H1 (cell line): ENCODE results near the gene PCTP. TPM values are rescaled to one million over a fixed set of nuclear protein-coding genes. Genes with fewer than 3 reads are reported as not detected.

Experiments used
- CTCF ChIA-PET: fragments of 300-600 bp; sonication (Branson Sonifier 250); formaldehyde crosslinking; loops from one replicate; lab custom pipeline; 2021; ENCODE audit not compliant: partially characterized antibody; lab: Charles Lee
- POLR2A ChIA-PET: fragments of 300-600 bp; sonication (Branson Sonifier 250); formaldehyde crosslinking; loops from one replicate; lab custom pipeline; 2021; ENCODE audit warnings: inconsistent platforms; ENCODE audit not compliant: partially characterized antibody; lab: Charles Lee
- DNase-seq, 2 experiments: peaks; one replicate each; pipeline versions ENCODE4 v3.0.0 to v3.0.0-alpha.2; 2010 to 2022; ENCODE audit warnings: low spot score in 2 of 2, low read depth in 1 of 2, mixed read lengths in 1 of 2
- FAIRE-seq: peaks from 2 replicates; lab custom pipeline; 2011; peaks lifted over from hg19 to GRCh38; lab: Jason Lieb, UNC
- H2AFZ ChIP-seq: 2 replicates; pipeline ENCODE4 v1.8.1; 2012; ENCODE audit warnings: low read length, inconsistent platforms
- H2AK5ac ChIP-seq: 2 replicates; pipeline ENCODE4 v1.6.1; 2013; ENCODE audit warnings: low read depth, low read length
- H2BK120ac ChIP-seq: replicated peaks from 2 replicates; pipeline ENCODE3; 2013; ENCODE audit warnings: low read depth, low read length, inconsistent platforms
- H2BK12ac ChIP-seq: 2 replicates; pipeline ENCODE4 v1.6.1; 2013; ENCODE audit warnings: low read depth, low read length
- H2BK15ac ChIP-seq: 2 replicates; pipeline ENCODE4 v1.6.1; 2013; ENCODE audit warnings: low read length
- H2BK20ac ChIP-seq: 2 replicates; pipeline ENCODE4 v1.6.1; 2013; ENCODE audit warnings: low read length
- H2BK5ac ChIP-seq: 2 replicates; pipeline ENCODE4 v1.6.1; 2013; ENCODE audit warnings: low read depth, low read length
- H3K14ac ChIP-seq: 2 replicates; pipeline ENCODE4 v1.6.1; 2013; ENCODE audit warnings: inconsistent platforms; ENCODE audit not compliant: insufficient read length
- H3K18ac ChIP-seq: 2 replicates; pipeline ENCODE4 v1.6.1; 2013; ENCODE audit warnings: low read length; ENCODE audit errors: extremely low read depth
- H3K23ac ChIP-seq: 2 replicates; pipeline ENCODE4 v1.6.1; 2013; ENCODE audit warnings: inconsistent platforms; ENCODE audit not compliant: insufficient read length
- H3K23me2 ChIP-seq: 2 replicates; pipeline ENCODE4 v1.6.1; 2013; ENCODE audit warnings: low read depth, low read length
- H3K27ac ChIP-seq: 2 replicates; pipeline ENCODE4 v1.6.1; 2011; ENCODE audit warnings: low read depth, low read length, inconsistent platforms
- H3K27me3 ChIP-seq, 4 experiments: replicated peaks in 1 of 4; 1 replicate in 1 of 4; 2 replicates in 3 of 4; pipeline versions ENCODE4 v1.6.1 to v1.8.1; 2011 to 2013; ENCODE audit warnings: low read length in 3 of 4, mild to moderate bottlenecking in 3 of 4, inconsistent platforms in 2 of 4, mixed read lengths in 2 of 4, moderate library complexity in 1 of 4; ENCODE audit not compliant: control insufficient read depth in 3 of 4, insufficient read depth in 3 of 4; ENCODE audit errors: extremely low read depth in 1 of 4
- H3K36me3 ChIP-seq, 4 experiments: 2 replicates each; pipeline versions ENCODE4 v1.6.1 to v1.8.1; 2011 to 2013; ENCODE audit warnings: mild to moderate bottlenecking in 4 of 4, low read length in 3 of 4, moderate library complexity in 2 of 4, control low read depth in 1 of 4, inconsistent platforms in 1 of 4; ENCODE audit not compliant: insufficient read depth in 4 of 4, control insufficient read depth in 2 of 4
- H3K4ac ChIP-seq: replicated peaks from 2 replicates; pipeline ENCODE3; 2013; ENCODE audit warnings: low read length, low read depth, mixed read lengths, inconsistent platforms; ENCODE audit not compliant: insufficient read length
- H3K4me1 ChIP-seq, 4 experiments: replicated peaks in 1 of 4; 1 replicate in 1 of 4; 2 replicates in 3 of 4; pipeline versions ENCODE4 v1.6.1 to v1.8.1; 2011 to 2013; ENCODE audit warnings: low read length in 3 of 4, inconsistent platforms in 2 of 4, mixed read lengths in 1 of 4; ENCODE audit not compliant: insufficient read depth in 4 of 4, control insufficient read depth in 3 of 4
- H3K4me2 ChIP-seq, 2 experiments: 2 replicates each; pipeline versions ENCODE4 v1.6.1 to v1.8.1; 2011 to 2013; ENCODE audit warnings: low read depth in 2 of 2, low read length in 2 of 2, control low read depth in 1 of 2, inconsistent platforms in 1 of 2, mild to moderate bottlenecking in 1 of 2; ENCODE audit not compliant: insufficient read depth in 1 of 2
- H3K4me3 ChIP-seq, 4 experiments: fragments of 200-600, 300-600 bp in 1 of 4; sonication (generic), shearing (Covaris generic), sonication (Bioruptor Twin) in 1 of 4; 2 replicates each; pipeline versions ENCODE4 v1.5.1 to v1.8.1; 2011 to 2016; ENCODE audit warnings: low read length in 4 of 4, low read depth in 3 of 4, control low read depth in 2 of 4, inconsistent platforms in 2 of 4, mild to moderate bottlenecking in 2 of 4, mixed read lengths in 1 of 4, moderate library complexity in 1 of 4; ENCODE audit not compliant: insufficient read depth in 2 of 4; ENCODE audit errors: extremely low read depth in 1 of 4
- H3K56ac ChIP-seq: replicated peaks from 2 replicates; pipeline ENCODE3; 2013; ENCODE audit warnings: low read depth, mild to moderate bottlenecking, mixed read lengths, low read length, inconsistent platforms; ENCODE audit not compliant: insufficient read length
- H3K79me1 ChIP-seq: 2 replicates; pipeline ENCODE4 v1.6.1; 2013; ENCODE audit warnings: low read depth, low read length, control low read depth
- H3K79me2 ChIP-seq, 2 experiments: 2 replicates each; pipeline versions ENCODE4 v1.6.1 to v1.8.1; 2012 to 2013; ENCODE audit warnings: low read length in 2 of 2, mild to moderate bottlenecking in 2 of 2, inconsistent platforms in 1 of 2; ENCODE audit not compliant: insufficient read depth in 2 of 2, control insufficient read depth in 1 of 2
- H3K9ac ChIP-seq, 4 experiments: replicated peaks in 1 of 4; 1 replicate in 1 of 4; 2 replicates in 3 of 4; pipeline versions ENCODE4 v1.6.1 to v1.8.1; 2011 to 2013; ENCODE audit warnings: low read depth in 3 of 4, low read length in 3 of 4, control low read depth in 2 of 4, mild to moderate bottlenecking in 2 of 4, moderate library complexity in 2 of 4, inconsistent platforms in 1 of 4; ENCODE audit errors: extremely low read depth in 1 of 4
- H3K9me3 ChIP-seq, 2 experiments: 2 replicates each; pipeline versions ENCODE4 v1.6.1 to v1.8.1; 2012 to 2013; ENCODE audit warnings: mild to moderate bottlenecking in 2 of 2, moderate library complexity in 2 of 2, control low read depth in 1 of 2, inconsistent platforms in 1 of 2, low read depth in 1 of 2, low read length in 1 of 2, mixed read lengths in 1 of 2; ENCODE audit not compliant: insufficient read depth in 2 of 2
- H4K20me1 ChIP-seq, 2 experiments: replicated peaks in 1 of 2; 2 replicates each; pipeline versions ENCODE3 to v1.8.1; 2011 to 2013; ENCODE audit warnings: inconsistent platforms in 2 of 2, low read length in 2 of 2, mild to moderate bottlenecking in 1 of 2; ENCODE audit not compliant: insufficient read depth in 2 of 2, control insufficient read depth in 1 of 2
- H4K5ac ChIP-seq: 2 replicates; pipeline ENCODE4 v1.6.1; 2013; ENCODE audit warnings: low read length, low read depth, mixed read lengths, inconsistent platforms; ENCODE audit not compliant: insufficient read length
- H4K8ac ChIP-seq: 2 replicates; pipeline ENCODE4 v1.8.0; 2013; ENCODE audit warnings: mild to moderate bottlenecking, moderate library complexity, low read length, inconsistent platforms; ENCODE audit not compliant: insufficient read depth; ENCODE audit errors: extremely low read depth
- H4K91ac ChIP-seq: replicated peaks from 2 replicates; pipeline ENCODE3; 2013; ENCODE audit warnings: low read length, mixed read lengths, inconsistent platforms; ENCODE audit not compliant: insufficient read length
- CHD2 ChIP-seq: IDR thresholded peaks from 2 replicates; pipeline ENCODE4 v1.6.1; 2012; ENCODE audit warnings: low read length, improper control_type of control experiment
- WGBS, 2 experiments: shearing (Covaris generic) in 1 of 2; methylation state at CpG; one replicate each; pipeline versions ENCODE4 v1.1.6 to v1.1.7; 2013 to 2015; ENCODE audit warnings: low lambda C conversion rate in 2 of 2, mixed read lengths in 2 of 2, inconsistent platforms in 1 of 2, low coverage in 1 of 2, missing lambda C conversion rate in 1 of 2; ENCODE audit not compliant: insufficient replicate concordance in 2 of 2, insufficient coverage in 1 of 2, insufficient read length in 1 of 2; ENCODE audit errors: extremely low coverage in 1 of 2, missing lambda C conversion rate in 1 of 2; 5-methylcytosine and 5-hydroxymethylcytosine counted together
- polyA plus RNA-seq, 7 experiments: library from polyadenylated mRNA; depleted of rRNA in 3 of 7; stranded (reverse) in 5 of 7; unstranded in 2 of 7; fragments of >200 nt in 5 of 7; fragments of 200-250 nt in 2 of 7; gene quantifications; 1 replicate in 5 of 7; 2 replicates in 1 of 7; 4 replicates in 1 of 7; pipeline versions ENCODE4 v1.2.1 to v1.2.3, GENCODE V29; 2011 to 2013; ENCODE audit warnings: missing spikeins in 2 of 7, mixed read lengths in 2 of 7
- total RNA-seq: library from RNA; stranded (reverse); fragmentation: NEBNext Ultra II Directional; extraction: Animal tissue kit (Norgen Biotek cat#: 25700); gene quantifications from 2 replicates; pipeline ENCODE4 v1.2.1, GENCODE V29; 2021

The PCTP gene
- total and polyA plus RNA-seq, 2 of the 8 experiments (the other 6 are each of a cell fraction or from before 2014, with no cell fraction given), result 14.1 to 14.6 TPM

DNA sequence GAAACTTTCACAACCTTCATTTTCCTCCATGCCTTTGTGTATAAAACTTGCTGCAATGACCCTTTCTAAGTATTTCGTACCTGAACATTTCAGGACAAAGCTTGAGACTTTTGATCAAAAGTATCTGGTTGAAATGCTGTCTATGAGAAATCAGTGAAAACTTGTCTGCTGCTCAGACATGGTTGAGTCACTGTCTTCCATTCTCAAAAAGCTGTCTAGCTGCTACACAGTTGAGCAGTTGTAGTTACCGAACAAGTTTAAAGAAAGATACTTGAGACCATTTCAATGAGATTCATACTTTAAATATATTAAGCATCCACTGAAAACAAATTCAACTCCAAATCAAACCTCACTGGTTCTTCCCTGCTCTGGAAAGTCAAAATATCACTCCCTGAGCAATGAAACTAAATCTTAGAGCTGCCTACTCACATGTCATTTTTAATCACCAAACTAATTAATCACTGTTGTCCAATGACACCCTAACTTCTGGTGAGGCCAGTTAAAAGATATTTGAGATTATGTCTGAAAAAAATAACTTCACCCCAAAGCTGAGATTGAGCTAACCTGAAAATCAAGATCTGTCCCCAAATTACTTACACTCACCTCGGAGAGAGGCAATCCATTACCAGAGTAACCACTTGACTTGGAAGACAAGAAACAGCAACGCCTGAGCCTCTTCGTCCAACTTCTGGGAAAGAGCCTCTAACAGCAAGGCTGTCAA lies 28.7 kb upstream of the PCTP start:
- CTCF ChIA-PET, result interaction anchor here (0.9 to 8.4 kb wide), 6 partner anchors 9 to 196 kb away, joined by 3 to 96 read pairs (median 4); no protein-coding TSS in a partner anchor
- Histone ChIP-seq H3K79me2 (no peaks in the 10 kb centered on the region), H2BK12ac (no peak overlapping the region), H3K4me1 (peaks cover 0 to 8% (median 3%) of the 10 kb centered on the region in 4 experiments; a peak in 4 of 7 replicates), H3K9ac (no peak overlapping the region; a peak in 1 of 7 replicates), H3K27me3 (no peaks in the 10 kb centered on the region), H3K4me2 (peak overlapping the region; percentile 52 to 64; a peak in 3 of 4 replicates), H4K5ac (no peak overlapping the region), H2AK5ac (no peak overlapping the region), H4K8ac (no peak overlapping the region), H3K27ac (no peak overlapping the region), H2AFZ (peak overlapping the region; percentile 95), H3K23ac (no peak overlapping the region), H2BK15ac (no peak overlapping the region), H2BK5ac (no peak overlapping the region), H3K79me1 (no peaks in the 10 kb centered on the region), H2BK20ac (no peak overlapping the region), H3K56ac (no peak overlapping the region), H3K23me2 (no peaks in the 10 kb centered on the region), H4K20me1 (no peaks in the 10 kb centered on the region), H3K4me3 (peak overlapping the region in 3 of 4 experiments; percentile 2 to 50 (median 7); a peak in 1 of 8 replicates), H4K91ac (no peak overlapping the region), H3K36me3 (no peaks in the 10 kb centered on the region), H3K9me3 (no peaks in the 10 kb centered on the region), H3K4ac (no peak overlapping the region), H3K18ac (no peak overlapping the region), H2BK120ac (no peak overlapping the region), H3K14ac (no peak overlapping the region)
- no peak for FAIRE-seq
- no peak for DNase-seq
- no peak for TF ChIP-seq CHD2
- POLR2A ChIA-PET, result interaction anchor here (0.6 to 1.0 kb wide), 2 partner anchors 29 to 56 kb away, joined by 3 to 5 read pairs; partner anchors contain the start of gene PCTP
- WGBS, 2 experiments, result 74% methylated on average over 5 of the region's 5 CpGs; no CpG with 5 or more reads in 1 of the 2 experiments
